HG02870 (cell line): ENCODE results near the gene STRN4.
"Not testable (repeated sequence)": the region's sequence is repeated elsewhere in the genome, so short reads cannot be mapped to it uniquely, and the experiment has no call there.

Experiments used
- ATAC-seq: cut with Tn5 transposase; IDR thresholded peaks from one replicate; pipeline ENCODE4 v1.9.1; 2021; ENCODE audit warnings: mild to moderate bottlenecking, moderate library complexity; ENCODE audit not compliant: unreplicated experiment

Gene STRN4

DNA sequence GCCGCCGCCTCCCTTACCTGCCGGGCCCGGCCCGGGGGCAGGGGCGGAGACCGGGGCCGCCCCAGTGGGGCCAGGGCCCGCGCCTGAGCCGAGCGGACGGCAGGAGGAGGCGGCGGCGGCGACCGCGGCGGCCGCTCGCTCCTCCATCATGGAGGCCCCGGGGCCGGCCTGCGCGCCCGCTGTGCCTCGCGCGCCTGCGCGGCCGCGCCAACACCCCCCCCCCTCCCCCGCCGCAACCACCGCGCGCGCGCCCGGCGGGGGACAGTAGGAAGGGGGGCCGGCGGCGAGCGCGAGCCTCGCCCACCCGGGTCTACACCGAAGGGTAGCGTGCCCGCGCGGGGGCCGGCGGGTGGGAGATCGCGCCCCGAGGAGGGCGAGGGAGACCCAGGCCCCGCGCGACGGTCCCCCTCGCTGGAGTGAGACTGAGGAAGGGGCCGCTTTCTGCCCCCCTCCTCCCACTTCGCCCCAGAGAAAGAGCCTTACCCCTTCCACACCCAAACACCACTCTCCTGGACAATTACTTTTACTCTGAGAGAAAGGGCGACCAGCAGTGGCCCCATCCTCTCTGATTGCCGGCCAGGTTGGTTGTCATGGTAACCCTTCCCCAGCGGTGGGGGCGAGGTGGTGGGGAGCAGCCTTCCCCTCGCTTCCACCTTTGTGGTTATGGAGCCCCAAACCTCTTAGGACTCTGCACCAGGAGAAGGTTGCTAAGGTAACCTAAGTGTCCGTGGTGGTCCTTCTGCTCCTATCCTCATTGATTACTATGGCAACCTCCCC lies at the start of gene STRN4:
Gene STRN4 (minus strand): TSS at position 170 of the 777 bp plus-strand sequence. CDS start 20 bp downstream, at position 150.
- no peak for ATAC-seq

DNA sequence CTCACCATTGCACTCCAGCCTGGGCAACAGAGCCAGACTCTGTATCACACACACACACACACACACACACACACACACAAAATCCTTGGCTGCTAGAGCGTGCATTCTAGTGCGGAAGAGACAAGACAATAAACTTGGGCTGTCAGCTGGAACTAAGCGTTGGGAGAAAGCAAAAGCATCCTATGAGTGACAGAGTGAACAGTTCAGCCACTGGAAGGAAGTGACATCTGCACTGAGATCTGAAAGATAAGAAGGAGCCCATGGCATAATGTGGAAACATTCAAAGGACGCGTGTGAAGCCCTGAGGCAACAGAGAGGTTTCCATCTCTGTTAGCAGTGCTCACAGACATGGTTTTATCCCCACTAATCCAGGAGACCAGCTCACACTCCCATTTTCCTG lies 45.7 kb upstream of the STRN4 start:
- ATAC-seq: no peak

DNA sequence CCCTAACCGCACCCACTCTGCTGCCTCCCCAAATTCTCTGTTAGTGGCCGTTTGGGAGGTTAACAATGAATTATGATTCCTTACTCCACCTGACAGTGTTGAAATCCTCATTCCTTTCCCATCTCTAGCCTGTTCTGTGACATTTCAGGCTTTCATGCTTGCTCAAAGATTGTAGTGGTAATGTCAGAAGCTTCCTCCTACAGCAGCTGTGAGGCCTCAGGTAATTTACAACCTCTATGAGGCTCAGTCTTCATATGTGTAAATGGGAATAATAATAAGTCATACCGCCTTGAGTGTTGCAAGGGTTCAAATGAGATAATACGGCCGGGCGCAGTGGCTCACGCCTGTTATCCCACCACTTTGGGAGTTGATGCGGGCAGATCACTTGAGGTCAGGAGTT lies 43.1 kb upstream of the STRN4 start:
- ATAC-seq: no peak

DNA sequence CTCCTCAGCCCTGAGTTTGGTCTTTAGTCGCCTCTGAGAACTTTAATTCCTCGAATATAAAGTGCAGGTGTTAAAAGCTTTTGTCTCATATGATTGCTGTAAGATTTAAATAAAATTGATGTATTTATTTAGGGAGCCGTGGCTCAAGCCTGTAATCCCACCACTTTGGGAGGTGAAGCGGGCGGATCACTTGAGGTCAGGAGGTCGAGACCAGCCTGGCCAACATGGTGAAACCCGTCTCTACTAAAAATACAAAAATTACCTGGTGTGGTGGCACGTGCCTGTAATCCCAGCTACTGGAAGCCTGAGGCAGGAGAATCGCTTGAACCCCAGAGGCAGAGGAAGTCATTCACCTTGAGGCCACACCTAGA lies 42.7 kb upstream of the STRN4 start:
- no peak for ATAC-seq

DNA sequence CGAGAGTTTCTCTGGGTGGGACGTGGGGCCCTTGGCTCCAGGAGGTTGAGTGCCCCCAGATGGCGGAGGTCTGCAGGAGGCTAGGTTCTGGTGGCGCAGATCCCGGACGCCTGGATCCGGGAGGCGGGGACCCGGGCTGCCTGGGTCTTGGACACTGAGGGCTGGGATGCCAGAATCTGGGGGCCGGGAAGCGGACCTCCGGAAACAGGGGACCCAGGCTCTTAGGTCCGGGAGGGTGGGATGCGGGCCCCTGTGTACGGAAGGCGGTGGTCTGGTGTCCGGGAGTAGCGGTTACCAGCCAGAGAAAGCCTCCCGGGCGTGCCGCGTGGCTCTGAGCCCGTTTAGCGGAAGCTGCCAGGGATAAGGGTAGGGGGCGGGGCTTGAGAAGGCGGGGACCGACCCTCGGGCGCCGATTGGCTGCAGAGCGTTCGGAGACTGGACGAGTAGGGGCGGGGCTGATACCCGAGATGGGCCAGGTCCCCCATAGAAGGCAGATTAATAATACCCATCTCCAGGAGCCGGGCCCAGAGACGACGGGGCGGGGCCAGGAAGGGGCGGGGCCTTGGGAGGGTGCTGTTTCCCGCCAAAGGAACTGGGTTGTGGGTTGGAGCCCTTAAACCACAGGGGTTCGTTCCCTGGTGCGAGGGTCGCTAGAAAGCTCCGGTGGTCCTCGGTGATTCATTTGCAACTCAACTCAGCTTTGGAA lies 42.2 kb upstream of the STRN4 start, which contains the start of gene SLC1A5:
Gene SLC1A5 (minus strand): TSS at position 333 of the 706 bp plus-strand sequence. CDS start 629 bp downstream, outside the sequence.
- ATAC-seq: peak; percentile 57

GRCh38 chr19:46787331-46788261 lies 41.3 kb upstream of the STRN4 start:
- no peak for ATAC-seq

- ATAC-seq: no peak
Observed at GRCh38 chr19:46787040-46787330, 40.7 kb upstream of the STRN4 start.

- ATAC-seq: no peak
Observed at GRCh38 chr19:46786236-46787039, 40.2 kb upstream of the STRN4 start.

DNA sequence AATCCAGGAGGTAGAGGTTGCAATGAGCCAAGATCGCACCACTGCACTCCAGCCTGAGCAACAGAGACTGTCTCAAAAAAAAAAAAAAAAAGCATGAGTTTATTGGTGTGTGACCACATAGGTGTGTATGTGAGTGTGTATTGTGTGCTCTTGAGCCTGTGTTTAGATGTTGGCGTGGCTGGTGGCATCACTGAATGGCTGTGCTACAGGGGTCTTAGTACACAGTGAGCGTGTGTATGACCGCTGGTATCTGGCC lies 39.7 kb upstream of the STRN4 start:
- ATAC-seq: no peak

- ATAC-seq: no peak
Observed at GRCh38 chr19:46785054-46785979, 39.1 kb upstream of the STRN4 start.

DNA sequence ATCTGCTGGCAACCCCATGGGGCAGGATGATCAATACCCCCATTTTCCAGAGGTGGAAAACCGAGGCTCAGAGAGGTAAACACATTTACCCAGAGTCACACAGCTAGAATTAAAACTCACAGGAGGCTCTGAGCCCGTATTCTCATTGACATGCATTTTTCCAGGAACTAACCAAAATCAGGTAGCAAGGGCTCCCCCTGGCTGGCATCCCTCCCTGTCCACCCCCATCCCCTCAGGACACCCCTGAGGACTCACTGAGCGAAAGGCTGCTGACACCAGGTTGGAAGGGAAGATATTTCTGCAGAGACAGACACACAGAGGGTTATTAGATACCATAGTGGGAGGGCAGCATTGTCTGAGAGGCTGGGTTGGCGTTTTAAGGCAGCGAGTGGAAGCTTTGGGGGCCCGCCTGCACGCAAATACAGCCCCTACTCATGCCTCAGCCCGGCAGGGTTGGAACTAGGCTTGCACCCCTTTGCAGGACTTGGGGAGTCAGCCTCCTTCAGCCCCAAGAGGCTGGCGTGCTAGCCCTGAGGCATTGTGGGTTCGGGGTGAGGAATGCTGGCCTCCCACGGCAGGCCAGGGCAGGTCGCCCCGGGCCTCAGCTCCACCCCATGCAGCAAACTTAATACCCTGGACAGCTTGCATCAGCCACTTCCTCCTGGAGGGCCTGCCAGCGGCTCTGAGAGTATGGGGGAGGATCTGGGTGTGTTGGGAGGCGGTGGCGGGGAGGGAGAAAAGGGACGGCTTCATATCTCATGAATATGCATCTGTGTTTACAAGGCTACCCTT lies 38.2 kb upstream of the STRN4 start:
- peak; percentile 28 for ATAC-seq

GRCh38 chr19:46783670-46784069 lies 37.4 kb upstream of the STRN4 start:
- ATAC-seq: no peak

GRCh38 chr19:46782355-46783019 lies 36.2 kb upstream of the STRN4 start:
- no peak for ATAC-seq

- ATAC-seq: not testable (repeated sequence)
Observed at GRCh38 chr19:46777956-46778645, 31.9 kb upstream of the STRN4 start.

GRCh38 chr19:46776927-46777911 lies 31.0 kb upstream of the STRN4 start:
- ATAC-seq: no peak

- no peak for ATAC-seq
Observed at GRCh38 chr19:46775642-46776258, 29.5 kb upstream of the STRN4 start.
